GM12865 (cell line): ENCODE results near the gene LHFPL2.

Source experiments
- DNase-seq: peaks from one replicate; pipeline ENCODE4 v3.0.0; 2010; ENCODE audit warnings: low read depth
- H3K4me3 ChIP-seq: 2 replicates; pipeline ENCODE4 v1.5.1; 2011; ENCODE audit warnings: mild to moderate bottlenecking, low read depth, low read length, control low read depth
- TF ChIP-seq, protein P1 (sequence below): IDR thresholded peaks from 2 replicates; pipeline ENCODE4 v1.5.1; 2011; ENCODE audit warnings: low read length, control low read depth, low read depth, inconsistent platforms; ENCODE audit not compliant: insufficient read depth; ENCODE audit errors: missing control alignments

Gene LHFPL2

DNA sequence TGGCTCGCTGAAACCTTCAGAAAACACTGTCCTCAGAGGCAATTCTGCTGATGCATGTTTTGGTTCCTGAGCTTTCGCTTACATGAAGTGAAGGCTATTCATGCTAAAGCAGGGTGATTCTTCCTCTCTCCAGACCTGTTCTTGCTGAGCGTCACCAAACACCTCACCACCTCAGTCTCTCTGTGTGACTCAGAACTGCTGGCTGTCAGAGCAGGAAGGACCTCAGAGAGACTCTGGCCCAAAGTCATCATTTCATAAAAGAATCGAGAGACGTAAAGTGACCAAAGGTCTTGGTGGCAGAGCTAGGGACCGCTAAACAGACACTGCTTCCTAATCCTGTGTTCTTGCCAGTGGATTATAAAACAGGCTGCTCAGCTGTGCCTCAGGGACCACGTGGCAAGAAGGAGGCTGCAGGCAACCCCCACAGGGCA lies 73.8 kb downstream of the LHFPL2 start:
- TF ChIP-seq, protein P1, sequence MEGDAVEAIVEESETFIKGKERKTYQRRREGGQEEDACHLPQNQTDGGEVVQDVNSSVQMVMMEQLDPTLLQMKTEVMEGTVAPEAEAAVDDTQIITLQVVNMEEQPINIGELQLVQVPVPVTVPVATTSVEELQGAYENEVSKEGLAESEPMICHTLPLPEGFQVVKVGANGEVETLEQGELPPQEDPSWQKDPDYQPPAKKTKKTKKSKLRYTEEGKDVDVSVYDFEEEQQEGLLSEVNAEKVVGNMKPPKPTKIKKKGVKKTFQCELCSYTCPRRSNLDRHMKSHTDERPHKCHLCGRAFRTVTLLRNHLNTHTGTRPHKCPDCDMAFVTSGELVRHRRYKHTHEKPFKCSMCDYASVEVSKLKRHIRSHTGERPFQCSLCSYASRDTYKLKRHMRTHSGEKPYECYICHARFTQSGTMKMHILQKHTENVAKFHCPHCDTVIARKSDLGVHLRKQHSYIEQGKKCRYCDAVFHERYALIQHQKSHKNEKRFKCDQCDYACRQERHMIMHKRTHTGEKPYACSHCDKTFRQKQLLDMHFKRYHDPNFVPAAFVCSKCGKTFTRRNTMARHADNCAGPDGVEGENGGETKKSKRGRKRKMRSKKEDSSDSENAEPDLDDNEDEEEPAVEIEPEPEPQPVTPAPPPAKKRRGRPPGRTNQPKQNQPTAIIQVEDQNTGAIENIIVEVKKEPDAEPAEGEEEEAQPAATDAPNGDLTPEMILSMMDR = no peak
- peak; percentile 83 for DNase-seq
- peak overlapping the region; percentile 8 for H3K4me3 ChIP-seq

DNA sequence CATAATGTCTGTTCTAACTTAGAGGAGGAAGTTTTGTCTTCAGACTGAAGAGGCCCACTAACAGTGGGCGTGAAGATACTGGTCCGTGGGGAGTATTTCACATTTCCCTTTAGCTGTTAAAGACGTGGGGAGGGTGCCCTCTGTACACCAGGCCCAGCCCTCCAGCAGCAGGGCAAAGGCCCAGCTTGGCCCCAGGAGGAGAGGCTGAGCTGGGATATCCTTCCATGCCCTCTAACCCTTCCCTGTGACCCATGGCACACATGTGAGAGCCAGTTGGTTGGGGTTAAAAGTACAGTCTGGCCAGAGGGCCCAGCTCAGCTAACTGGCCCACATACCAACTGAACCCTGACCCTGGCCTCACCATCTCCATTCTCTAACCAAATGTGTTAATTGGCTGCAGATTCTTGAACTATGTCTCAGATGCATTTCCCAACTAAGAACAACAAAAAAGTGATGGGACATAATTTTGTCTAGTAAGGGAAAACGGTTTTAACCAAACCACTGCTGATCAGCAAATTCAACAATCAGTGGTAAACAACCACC lies 74.4 kb downstream of the LHFPL2 start:
- peak; percentile 41 for DNase-seq
- H3K4me3 ChIP-seq = peak overlapping the region; percentile 12
- TF ChIP-seq, protein P1 = no peak

DNA sequence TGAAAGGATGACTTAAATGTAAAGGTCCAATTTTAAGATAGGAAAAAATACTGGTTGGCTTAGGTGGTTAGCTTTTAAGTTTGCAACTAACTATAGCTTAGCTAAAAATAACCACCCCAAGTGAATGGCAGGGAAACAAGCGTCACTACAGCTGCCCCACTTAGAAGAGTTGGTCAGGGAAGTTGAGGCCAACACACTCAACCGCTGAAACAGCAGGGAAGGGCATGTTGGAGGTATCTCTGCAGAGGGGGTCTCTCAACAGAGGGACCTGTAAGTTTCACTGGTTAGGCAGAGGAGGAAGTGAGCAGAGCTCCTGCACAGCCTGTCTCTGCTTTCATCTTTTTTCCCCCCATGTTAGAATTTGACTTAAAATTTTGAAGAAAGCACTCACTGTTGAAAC lies 75.3 kb downstream of the LHFPL2 start:
- H3K4me3 ChIP-seq = 0 out of 2 replicates have a peak overlapping the region, but pooled peaks have one; percentile 1
- TF ChIP-seq, protein P1 = no peak
- peak; percentile 77 for DNase-seq

DNA sequence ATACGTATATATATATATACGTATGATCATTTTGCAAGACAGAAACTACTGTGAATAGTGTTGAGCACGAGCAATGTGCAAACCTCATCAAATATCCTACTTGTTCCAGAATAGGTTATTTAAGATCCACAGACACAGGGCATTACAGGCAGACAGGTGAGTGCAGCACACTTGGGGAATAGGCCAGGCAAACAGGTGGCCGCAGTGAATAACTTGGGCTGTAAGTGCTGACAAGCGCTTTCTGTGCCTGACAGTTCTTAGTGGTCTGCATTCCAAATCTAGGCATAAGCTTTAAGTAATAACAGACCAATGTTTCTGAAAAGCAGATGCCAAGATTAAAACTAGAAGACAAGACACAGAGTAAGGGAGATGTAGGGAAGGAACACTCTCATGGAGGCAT lies 77.9 kb downstream of the LHFPL2 start:
- no peak overlapping the region for H3K4me3 ChIP-seq
- TF ChIP-seq, protein P1 = no peak
- DNase-seq = no peak

DNA sequence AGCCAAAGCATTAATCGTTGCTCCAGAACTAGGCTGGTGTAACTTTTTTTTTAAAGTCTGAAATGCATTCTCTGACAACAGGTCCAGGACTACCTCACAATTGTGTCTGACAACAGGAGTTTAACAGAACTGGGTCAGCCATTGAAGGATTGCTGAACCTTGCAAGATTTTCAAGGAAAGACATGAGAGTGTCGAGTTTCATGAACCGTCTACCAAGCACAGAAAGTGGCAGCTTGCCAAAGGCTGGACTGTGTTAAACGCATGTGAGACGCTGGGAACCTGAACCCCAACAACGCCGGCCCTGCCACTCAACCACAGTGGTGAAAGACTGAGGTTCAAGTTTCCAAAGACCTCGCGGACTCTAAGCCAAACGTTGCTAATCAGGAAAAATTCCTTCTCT lies 79.1 kb downstream of the LHFPL2 start:
- DNase-seq = no peak
- TF ChIP-seq, protein P1 = no peak
- H3K4me3 ChIP-seq = no peak overlapping the region

DNA sequence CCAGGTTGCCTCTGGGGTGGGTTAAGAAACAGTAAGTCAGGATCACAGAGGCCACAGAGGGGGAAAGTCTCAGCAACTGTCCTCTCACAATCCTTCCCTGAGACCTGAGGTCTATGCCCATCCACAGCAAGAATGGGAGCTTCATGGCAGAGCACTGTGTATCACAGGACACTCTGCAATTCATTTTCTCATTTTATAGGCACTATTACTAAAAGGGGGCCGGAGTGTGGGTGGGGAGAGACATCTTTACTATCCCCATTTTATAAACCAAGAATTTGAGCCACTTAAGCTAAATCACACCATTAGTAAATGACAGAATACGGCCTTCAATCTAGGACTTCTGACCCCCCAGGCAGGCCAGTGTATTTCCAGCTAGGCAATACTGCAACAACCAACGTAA lies 79.9 kb downstream of the LHFPL2 start:
- no peak for DNase-seq
- TF ChIP-seq, protein P1 = no peak
- H3K4me3 ChIP-seq = no peak overlapping the region

DNA sequence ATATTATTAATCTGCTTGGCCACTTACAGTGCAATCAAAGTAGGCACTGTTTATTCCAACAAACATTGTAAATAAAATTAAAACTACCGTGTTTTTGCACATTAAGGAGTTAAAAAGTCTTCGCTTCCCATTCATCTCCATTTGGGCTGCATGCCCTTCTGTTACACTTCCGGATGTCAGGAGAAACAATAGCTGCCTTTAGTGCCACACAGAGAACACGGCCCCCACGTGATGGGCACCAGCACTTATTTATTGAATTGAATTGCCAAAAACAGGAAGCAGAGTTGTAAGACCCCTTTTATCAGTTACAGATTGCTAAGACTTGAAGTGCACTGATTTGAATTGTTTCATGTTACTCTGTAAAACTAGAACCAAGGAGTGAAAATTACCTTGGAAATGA lies 80.4 kb downstream of the LHFPL2 start:
- no peak overlapping the region for H3K4me3 ChIP-seq
- no peak for DNase-seq

More for the DNA sequence above, 80.4 kb downstream of the LHFPL2 start:
- TF ChIP-seq, protein P1 = no peak
